NCI-H82 treated with DMSO at 0.1 percent for 48 hours (cell line): ENCODE results near the gene DHRS3.
"Not testable (repeated sequence)": the region's sequence is repeated elsewhere in the genome, so short reads cannot be mapped to it uniquely, and the experiment has no call there.

Experiments used
- DNase-seq: peaks from one replicate; lab custom pipeline; 2025; ENCODE audit not compliant: unreplicated experiment; lab: John Stamatoyannopoulos, UW

The DHRS3 gene

GRCh38 chr1:12540580-12541273, 77.3 kb downstream of the DHRS3 start:
- no peak for DNase-seq

GRCh38 chr1:12539705-12540579, 78.1 kb downstream of the DHRS3 start:
- DNase-seq, result no peak

- DNase-seq, result no peak
These were observed 78.7 kb downstream of the DHRS3 start for GRCh38 chr1:12539320-12539704.

- not testable (repeated sequence) for DNase-seq
These were observed 79.5 kb downstream of the DHRS3 start for GRCh38 chr1:12538536-12538935.

GRCh38 chr1:12537906-12538461, 80.0 kb downstream of the DHRS3 start:
- DNase-seq, result no peak

GRCh38 chr1:12537294-12537693, 80.7 kb downstream of the DHRS3 start:
- no peak for DNase-seq

GRCh38 chr1:12536023-12536639, 81.9 kb downstream of the DHRS3 start:
- DNase-seq, result no peak

GRCh38 chr1:12532405-12533315, 85.3 kb downstream of the DHRS3 start:
- no peak for DNase-seq

GRCh38 chr1:12531179-12531499, 86.9 kb downstream of the DHRS3 start:
- DNase-seq, result no peak

- DNase-seq, result no peak
These were observed 87.4 kb downstream of the DHRS3 start for GRCh38 chr1:12530462-12531178.

- DNase-seq, result no peak
These were observed 88.3 kb downstream of the DHRS3 start for GRCh38 chr1:12529640-12530174.

GRCh38 chr1:12528021-12528852, 89.8 kb downstream of the DHRS3 start:
- no peak for DNase-seq

GRCh38 chr1:12527564-12527963, 90.4 kb downstream of the DHRS3 start:
- no peak for DNase-seq

GRCh38 chr1:12525311-12526181, 92.5 kb downstream of the DHRS3 start:
- DNase-seq, result no peak

- DNase-seq, result no peak
These were observed 93.7 kb downstream of the DHRS3 start for GRCh38 chr1:12524266-12524665.

- not testable (repeated sequence) for DNase-seq
These were observed 95.2 kb downstream of the DHRS3 start for GRCh38 chr1:12522780-12523179.

GRCh38 chr1:12521096-12521495, 96.9 kb downstream of the DHRS3 start:
- DNase-seq, result no peak
